Immature natural killer cell (primary cell): ENCODE measurements around the gene ALLC. TPM values are rescaled to one million over a fixed set of nuclear protein-coding genes. Genes with fewer than 3 reads are reported as not detected.

Experiments
- DNase-seq, 3 donors: peaks; one replicate each; pipeline ENCODE4 v3.0.0; 2022; ENCODE audit warnings: mixed read lengths in 1 of 3
- H3K27ac Mint-ChIP-seq, 6 donors: one replicate each; pipeline ENCODE4 v1.8.0; 2020; ENCODE audit warnings: mixed read lengths in 6 of 6, mild to moderate bottlenecking in 5 of 6, inconsistent platforms in 4 of 6, moderate library complexity in 3 of 6
- H3K27me3 Mint-ChIP-seq, 3 donors: one replicate each; pipeline ENCODE4 v1.8.0; 2020 to 2021; ENCODE audit warnings: low read depth in 3 of 3, mild to moderate bottlenecking in 3 of 3, mixed read lengths in 3 of 3, moderate library complexity in 3 of 3, inconsistent platforms in 1 of 3
- H3K36me3 Mint-ChIP-seq, 3 donors: one replicate each; pipeline ENCODE4 v1.8.0; 2020; ENCODE audit warnings: mixed read lengths in 3 of 3, inconsistent platforms in 2 of 3, mild to moderate bottlenecking in 2 of 3
- H3K4me1 Mint-ChIP-seq, 2 donors: one replicate each; pipeline ENCODE4 v1.8.0; 2020; ENCODE audit warnings: inconsistent platforms in 2 of 2, mild to moderate bottlenecking in 2 of 2, mixed read lengths in 2 of 2, moderate library complexity in 1 of 2
- H3K4me3 Mint-ChIP-seq, 5 donors: one replicate each; pipeline ENCODE4 v1.8.0; 2020; ENCODE audit warnings: mild to moderate bottlenecking in 5 of 5, mixed read lengths in 5 of 5, inconsistent platforms in 3 of 5, moderate library complexity in 3 of 5
- H3K9me3 Mint-ChIP-seq, 6 donors: one replicate each; pipeline ENCODE4 v1.8.0; 2020; ENCODE audit warnings: mild to moderate bottlenecking in 6 of 6, mixed read lengths in 6 of 6, inconsistent platforms in 4 of 6, moderate library complexity in 3 of 6
- polyA plus RNA-seq, 3 donors: library from polyadenylated mRNA; unstranded; fragments of 300-500 nt; fragmentation: Illumina TruSeq; gene quantifications; one replicate each; pipeline ENCODE4 v1.2.3, GENCODE V29; 2021

The ALLC gene
- polyA plus RNA-seq, 3 donors from 2014 or later = not detected

DNA sequence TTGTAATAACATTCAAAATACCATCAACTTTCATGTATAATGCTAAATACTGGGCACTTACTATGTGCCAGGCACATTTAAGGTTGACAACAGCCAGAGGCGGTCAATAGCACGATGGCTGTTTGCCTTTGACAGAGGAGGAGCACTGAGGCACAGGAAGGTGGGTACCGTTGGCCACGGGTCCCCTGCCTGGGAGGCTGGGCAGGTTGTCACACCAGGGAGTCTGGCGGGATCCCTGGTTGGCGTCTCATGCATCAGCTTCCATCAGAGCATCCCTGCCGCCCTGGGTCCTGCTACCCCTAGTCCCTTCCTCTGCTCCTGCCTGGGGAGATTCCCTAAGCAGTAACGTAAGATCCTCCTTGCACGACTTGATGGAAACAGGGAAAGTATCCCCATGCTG is 19.4 kb downstream of the ALLC start:
- H3K27me3 Mint-ChIP-seq = peaks cover 0 to 9% (median 2%) of the 10 kb centered on the region in 3 donors
- H3K4me1 Mint-ChIP-seq = no peaks in the 10 kb centered on the region
- no peak for DNase-seq
- no peaks in the 10 kb centered on the region for H3K36me3 Mint-ChIP-seq
- H3K27ac Mint-ChIP-seq = no peak overlapping the region
- no peaks in the 10 kb centered on the region for H3K9me3 Mint-ChIP-seq
- no peak overlapping the region for H3K4me3 Mint-ChIP-seq

DNA sequence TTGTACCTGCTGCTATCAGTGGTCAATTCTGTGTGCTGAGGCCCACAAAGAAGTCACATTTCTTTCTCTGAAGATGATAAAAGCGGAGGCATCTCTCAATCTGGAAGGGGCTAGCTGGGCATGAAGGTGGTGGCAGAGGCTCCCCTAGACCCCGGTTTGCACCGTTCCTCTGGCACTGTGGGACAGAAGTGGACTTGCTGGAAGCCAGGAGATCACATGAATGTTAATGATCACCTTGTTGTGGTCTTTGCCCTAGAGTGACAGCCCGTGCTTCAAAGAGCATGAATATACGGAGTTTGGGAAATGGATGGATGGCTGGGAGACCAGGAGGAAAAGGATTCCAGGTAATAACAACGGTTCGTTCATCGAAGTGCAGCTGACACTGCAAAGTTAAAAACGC is 20.2 kb downstream of the ALLC start:
- Mint-ChIP-seq H3K9me3 (no peaks in the 10 kb centered on the region), H3K4me3 (no peak overlapping the region), H3K36me3 (no peaks in the 10 kb centered on the region), H3K27me3 (peaks cover 0 to 9% (median 5%) of the 10 kb centered on the region in 3 donors), H3K4me1 (no peaks in the 10 kb centered on the region), H3K27ac (no peak overlapping the region)
- DNase-seq = no peak

DNA sequence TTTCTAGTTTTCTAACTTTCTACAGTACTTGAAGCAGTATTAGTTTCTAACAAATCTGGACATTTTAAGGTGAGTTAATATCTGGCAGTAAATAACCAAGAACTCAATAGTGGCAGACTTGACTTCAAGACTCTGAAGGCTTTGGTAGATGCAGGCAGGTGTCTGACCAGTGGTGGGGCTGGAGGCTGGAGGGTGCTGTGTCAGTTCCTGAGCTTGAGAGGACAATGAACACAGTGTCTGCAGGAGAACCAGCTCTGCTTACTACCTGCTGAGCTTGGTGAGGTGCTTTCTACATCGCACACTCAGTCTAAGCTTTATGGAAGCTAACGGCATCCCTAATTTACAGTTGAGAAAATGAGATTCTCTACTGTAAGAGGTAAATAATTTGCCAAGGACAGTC is 21.2 kb downstream of the ALLC start:
- no peaks in the 10 kb centered on the region for H3K4me1 Mint-ChIP-seq
- H3K9me3 Mint-ChIP-seq = no peaks in the 10 kb centered on the region
- H3K27ac Mint-ChIP-seq = no peak overlapping the region
- no peaks in the 10 kb centered on the region for H3K36me3 Mint-ChIP-seq
- DNase-seq = no peak
- no peak overlapping the region for H3K4me3 Mint-ChIP-seq
- peaks cover 0 to 9% (median 5%) of the 10 kb centered on the region in 3 donors for H3K27me3 Mint-ChIP-seq

DNA sequence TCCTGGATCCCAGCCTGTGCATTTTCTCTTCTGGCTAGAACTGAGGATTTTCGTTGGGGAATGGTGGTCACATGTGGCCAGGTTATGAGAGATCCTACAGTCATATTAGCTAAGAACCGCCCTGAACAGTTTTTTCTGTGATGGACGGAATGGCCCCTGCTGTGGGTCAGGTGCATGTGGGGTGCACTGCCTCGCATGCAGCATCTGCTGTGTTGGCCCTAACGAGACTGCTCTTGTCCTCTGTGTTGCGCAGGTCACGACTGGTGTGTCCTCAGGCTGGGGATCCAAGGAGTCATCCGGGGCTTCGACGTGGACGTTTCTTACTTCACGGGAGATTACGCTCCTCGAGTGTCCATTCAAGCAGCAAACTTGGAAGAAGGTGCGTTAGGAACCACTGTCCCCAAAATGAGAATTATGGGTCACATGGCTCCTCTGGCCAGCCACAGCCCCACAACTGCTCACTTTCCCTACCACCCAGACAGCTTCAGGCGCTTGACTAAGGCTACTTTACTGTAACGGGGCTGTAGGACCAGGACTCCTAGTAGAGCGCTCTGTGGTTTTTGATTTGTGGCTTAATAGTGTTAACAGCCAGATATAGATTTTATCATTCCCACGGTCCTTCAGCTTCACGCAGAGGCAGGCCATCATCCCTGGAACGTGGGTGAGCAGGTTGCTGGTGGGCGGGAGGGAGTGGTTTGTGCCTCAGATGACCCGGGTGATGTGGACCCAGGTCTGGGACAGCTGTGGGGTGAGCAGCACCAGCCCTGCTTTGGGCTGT is 21.8 kb downstream of the ALLC start:
- no peak for DNase-seq
- Mint-ChIP-seq H3K27me3 (peaks cover 0 to 9% (median 5%) of the 10 kb centered on the region in 3 donors), H3K9me3 (no peaks in the 10 kb centered on the region), H3K4me3 (no peak overlapping the region), H3K36me3 (no peaks in the 10 kb centered on the region), H3K27ac (no peak overlapping the region), H3K4me1 (no peaks in the 10 kb centered on the region)

DNA sequence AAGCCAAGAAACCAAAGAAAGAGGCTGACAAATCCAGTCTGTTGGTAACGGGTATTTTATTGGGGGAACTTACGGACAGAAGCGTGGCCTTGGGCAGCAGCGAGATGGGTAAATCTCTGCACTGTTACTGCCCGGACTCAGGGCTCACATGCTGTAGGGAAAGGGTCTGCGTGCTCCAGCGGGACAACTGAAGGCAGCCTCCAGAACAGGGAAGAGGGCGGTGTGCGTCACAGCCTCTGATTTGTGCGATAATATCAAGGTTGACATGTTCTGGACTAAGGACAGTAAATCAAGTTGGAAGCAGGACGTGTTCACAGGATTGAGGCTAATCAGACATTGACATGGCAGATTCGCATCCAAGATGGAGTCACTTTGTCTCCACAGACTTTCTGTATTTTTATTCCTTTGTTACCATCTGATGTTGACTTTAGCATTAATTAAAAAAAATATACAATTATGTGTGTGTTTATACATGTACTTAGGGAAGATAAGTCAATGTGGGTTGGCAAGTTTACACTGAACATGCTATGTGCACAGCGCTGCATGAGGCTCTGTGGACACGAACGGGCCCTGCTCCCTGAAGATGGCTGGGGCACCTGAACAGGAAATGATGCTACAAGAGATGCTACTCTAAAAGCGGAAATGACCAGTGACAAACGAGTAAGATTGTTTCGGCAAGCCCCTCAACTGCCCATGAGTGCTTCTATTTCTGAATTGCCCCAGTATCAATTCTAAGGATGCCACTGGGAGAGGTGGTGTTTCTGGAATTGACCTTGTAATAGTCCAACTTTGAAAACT is 22.7 kb downstream of the ALLC start:
- H3K27ac Mint-ChIP-seq = no peak overlapping the region
- H3K4me3 Mint-ChIP-seq = no peak overlapping the region
- no peaks in the 10 kb centered on the region for H3K4me1 Mint-ChIP-seq
- no peaks in the 10 kb centered on the region for H3K9me3 Mint-ChIP-seq
- no peak for DNase-seq
- peaks cover 2 to 9% (median 5%) of the 10 kb centered on the region in 3 donors for H3K27me3 Mint-ChIP-seq
- H3K36me3 Mint-ChIP-seq = no peaks in the 10 kb centered on the region

DNA sequence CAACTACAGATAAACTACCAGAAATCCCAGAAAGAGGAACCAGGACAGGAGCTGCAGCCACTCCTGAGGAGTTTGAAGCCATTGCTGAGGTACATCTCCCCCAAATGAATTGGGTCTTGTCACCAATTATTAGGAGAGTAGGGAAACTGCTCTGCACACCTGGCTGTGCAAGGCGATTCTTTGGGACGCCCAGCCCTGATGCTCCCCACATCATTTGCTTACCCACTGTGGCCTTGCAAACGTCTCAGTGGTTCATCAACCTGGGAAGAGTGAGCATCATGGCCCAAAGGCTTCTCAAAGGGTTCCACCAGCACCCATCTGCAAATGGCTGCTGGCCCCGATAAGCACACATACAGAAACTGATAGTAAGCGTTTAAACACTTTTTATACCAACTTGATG is 23.6 kb downstream of the ALLC start:
- H3K36me3 Mint-ChIP-seq = no peaks in the 10 kb centered on the region
- no peaks in the 10 kb centered on the region for H3K9me3 Mint-ChIP-seq
- H3K27me3 Mint-ChIP-seq = peaks cover 2 to 11% (median 5%) of the 10 kb centered on the region in 3 donors
- no peaks in the 10 kb centered on the region for H3K4me1 Mint-ChIP-seq
- no peak overlapping the region for H3K4me3 Mint-ChIP-seq
- no peak for DNase-seq
- H3K27ac Mint-ChIP-seq = no peak overlapping the region

DNA sequence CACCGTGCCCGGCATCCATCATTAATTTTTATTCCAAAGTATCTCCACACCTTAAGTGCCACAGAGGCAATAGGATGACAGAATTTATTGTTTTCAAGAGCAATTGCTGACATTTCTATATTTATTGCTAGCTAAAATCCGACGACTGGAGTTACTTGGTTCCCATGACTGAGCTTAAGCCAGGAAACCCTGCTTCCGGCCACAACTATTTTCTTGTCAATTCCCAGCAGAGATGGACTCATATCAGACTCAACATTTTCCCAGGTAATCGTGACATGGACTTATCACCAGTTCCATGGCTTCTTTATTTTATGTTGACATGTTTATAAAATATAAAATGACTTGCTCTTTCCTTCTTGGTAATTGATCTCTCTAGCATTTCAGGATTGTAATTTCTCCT is 24.8 kb downstream of the ALLC start:
- Mint-ChIP-seq H3K27me3 (peaks cover 2 to 17% (median 5%) of the 10 kb centered on the region in 3 donors), H3K9me3 (no peaks in the 10 kb centered on the region), H3K4me1 (no peaks in the 10 kb centered on the region), H3K4me3 (no peak overlapping the region), H3K27ac (no peak overlapping the region), H3K36me3 (no peaks in the 10 kb centered on the region)
- DNase-seq = no peak

DNA sequence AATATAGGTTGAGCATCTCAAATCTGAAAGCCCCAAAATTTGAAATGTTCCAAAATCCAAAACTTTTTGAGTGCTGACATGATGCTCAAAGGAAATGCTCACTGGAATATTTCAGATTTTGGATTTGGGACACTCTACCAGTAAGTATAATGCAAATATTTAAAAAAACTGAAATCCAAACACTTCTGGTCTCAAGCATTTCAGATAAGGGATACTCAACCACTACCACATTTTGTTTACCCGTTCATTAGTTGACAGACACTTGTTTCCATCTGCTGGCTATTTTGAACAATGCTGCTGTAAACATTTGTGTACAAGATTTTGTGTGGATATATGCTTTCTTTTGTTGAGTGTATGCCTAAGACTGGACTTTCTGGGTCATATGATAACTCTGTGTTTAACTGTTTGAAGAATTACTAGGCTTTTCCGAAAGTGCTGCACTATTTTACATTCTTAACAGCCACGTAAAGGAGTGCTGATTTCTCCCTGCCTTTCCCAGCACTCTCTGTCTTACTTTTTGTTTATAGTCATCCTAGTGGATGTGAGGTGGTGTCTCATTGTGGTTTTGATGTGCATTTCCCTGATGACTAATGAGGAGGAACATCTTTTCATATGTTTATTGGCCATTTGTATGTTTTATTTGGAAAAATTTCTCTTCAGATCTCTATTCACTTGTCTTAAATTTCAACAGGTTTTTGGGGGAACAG is 25.9 kb downstream of the ALLC start:
- Mint-ChIP-seq H3K4me3 (no peak overlapping the region), H3K9me3 (no peaks in the 10 kb centered on the region), H3K36me3 (no peaks in the 10 kb centered on the region), H3K27ac (no peak overlapping the region), H3K27me3 (peaks cover 2 to 10% (median 5%) of the 10 kb centered on the region in 3 donors), H3K4me1 (no peaks in the 10 kb centered on the region)
- no peak for DNase-seq

DNA sequence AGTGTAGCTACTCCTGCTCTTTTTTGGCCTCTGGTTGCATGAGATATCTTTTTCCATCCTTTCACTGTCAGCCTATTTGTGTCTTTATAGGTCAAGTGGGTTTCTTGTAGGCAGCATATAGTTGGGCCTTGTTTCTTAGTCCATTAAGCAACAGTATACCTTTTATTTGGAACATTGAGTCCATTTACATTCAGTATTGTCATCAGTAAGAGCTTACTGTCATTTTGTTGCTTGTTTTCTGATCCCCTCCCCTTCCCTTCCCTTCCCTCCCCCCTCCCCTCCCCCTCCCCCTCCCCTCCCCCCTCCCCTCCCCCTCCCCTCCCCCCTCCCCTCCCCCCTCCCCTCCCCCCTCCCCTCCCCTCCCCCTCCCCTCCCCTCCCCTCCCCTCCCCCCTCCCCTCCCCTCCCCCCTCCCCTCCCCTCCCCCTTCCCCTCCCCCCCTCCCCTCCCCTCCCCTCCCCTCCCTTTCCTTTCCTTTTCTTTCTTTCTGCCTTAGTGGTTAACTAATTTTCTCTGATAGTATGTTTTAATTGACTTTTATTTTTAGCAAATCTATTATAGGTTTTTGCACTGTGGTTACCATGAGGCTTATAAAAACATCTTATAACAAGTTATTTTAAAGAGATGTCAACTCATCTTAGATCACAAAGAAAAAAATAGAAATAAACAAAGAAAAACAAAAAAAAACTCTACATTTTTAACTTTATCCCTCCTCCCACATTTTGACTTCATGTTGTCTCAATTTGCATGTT is 32.2 kb downstream of the ALLC start:
- no peak overlapping the region for H3K4me3 Mint-ChIP-seq
- peaks cover 0 to 7% (median 0%) of the 10 kb centered on the region in 3 donors for H3K36me3 Mint-ChIP-seq
- DNase-seq = no peak
- peaks cover 1 to 20% (median 3%) of the 10 kb centered on the region in 3 donors for H3K27me3 Mint-ChIP-seq
- H3K9me3 Mint-ChIP-seq = peaks cover 0 to 18% (median 6%) of the 10 kb centered on the region in 6 donors
- H3K4me1 Mint-ChIP-seq = no peaks in the 10 kb centered on the region
- H3K27ac Mint-ChIP-seq = no peak overlapping the region

DNA sequence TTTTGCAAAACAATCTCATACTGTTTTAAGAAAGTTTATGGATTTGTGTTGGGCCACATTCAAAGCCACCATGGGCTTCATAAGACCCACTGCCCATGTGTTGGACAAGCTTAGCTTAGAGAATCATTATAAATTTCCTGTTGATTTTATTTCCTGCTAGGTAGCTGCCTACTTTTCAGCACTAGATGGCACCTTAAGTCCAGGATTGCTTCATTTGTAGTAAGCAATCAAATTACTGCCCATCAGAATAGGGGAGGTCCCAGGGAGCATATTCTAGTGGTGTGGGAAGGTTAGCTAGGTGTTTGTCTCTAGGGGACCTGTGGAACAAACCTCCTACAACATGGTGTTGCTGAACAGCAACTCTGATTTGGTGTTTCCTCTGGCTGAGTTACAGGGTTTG is 34.4 kb downstream of the ALLC start:
- H3K36me3 Mint-ChIP-seq = peaks cover 0 to 7% (median 0%) of the 10 kb centered on the region in 3 donors
- peaks cover 0 to 18% (median 6%) of the 10 kb centered on the region in 6 donors for H3K9me3 Mint-ChIP-seq
- no peak for DNase-seq
- H3K27ac Mint-ChIP-seq = no peak overlapping the region
- H3K4me3 Mint-ChIP-seq = no peak overlapping the region
- H3K27me3 Mint-ChIP-seq = peaks cover 0 to 12% (median 3%) of the 10 kb centered on the region in 3 donors
- no peaks in the 10 kb centered on the region for H3K4me1 Mint-ChIP-seq

DNA sequence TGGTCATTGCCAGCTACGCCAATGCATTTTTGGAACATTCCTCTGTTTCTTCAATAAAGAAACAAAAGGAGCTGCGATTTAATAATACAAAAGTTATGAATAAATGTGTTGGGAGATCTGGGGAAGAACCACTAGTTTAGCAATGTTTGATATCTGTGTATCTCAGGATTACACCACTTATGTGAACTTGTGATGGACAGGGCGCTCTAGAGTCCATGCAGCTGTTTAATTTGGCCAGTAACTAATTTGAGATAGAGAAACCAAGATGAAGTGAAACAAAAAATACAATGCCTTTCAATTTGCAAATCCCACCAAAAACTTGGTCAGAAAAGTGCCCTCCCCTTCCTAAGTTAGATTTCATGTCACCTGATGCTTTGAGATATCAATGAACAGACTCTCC is 38.5 kb downstream of the ALLC start:
- H3K4me1 Mint-ChIP-seq = no peaks in the 10 kb centered on the region
- H3K36me3 Mint-ChIP-seq = peaks cover 0 to 10% (median 0%) of the 10 kb centered on the region in 3 donors
- H3K4me3 Mint-ChIP-seq = no peak overlapping the region
- no peak overlapping the region for H3K27ac Mint-ChIP-seq
- H3K27me3 Mint-ChIP-seq = peaks cover 0 to 9% (median 8%) of the 10 kb centered on the region in 3 donors
- DNase-seq = no peak
- peaks cover 0 to 7% (median 0%) of the 10 kb centered on the region in 6 donors for H3K9me3 Mint-ChIP-seq

DNA sequence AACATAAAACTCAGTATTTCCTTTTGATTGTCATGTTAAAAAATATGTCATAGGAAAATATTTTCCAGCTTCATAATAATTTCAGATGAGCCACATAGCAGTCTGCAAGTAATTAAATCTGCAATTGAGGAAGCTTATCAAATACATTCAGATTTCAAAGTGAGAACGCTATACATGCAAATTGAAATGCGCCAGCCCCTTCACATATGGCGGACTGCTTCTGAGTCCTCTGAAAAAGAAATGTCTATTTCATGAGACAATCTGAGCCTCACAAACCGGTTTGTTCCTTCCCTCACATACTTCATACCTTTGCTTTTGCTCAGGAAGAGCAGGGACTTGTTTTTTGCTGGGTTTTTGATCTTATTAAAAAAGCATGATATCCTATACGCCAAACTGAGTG is 43.1 kb downstream of the ALLC start:
- no peak overlapping the region for H3K27ac Mint-ChIP-seq
- H3K9me3 Mint-ChIP-seq = peaks cover 0 to 5% (median 0%) of the 10 kb centered on the region in 6 donors
- H3K27me3 Mint-ChIP-seq = peaks cover 9 to 16% (median 11%) of the 10 kb centered on the region in 3 donors
- no peak overlapping the region for H3K4me3 Mint-ChIP-seq
- no peak for DNase-seq
- peaks cover 5 to 6% of the 10 kb centered on the region in 2 donors for H3K4me1 Mint-ChIP-seq
- H3K36me3 Mint-ChIP-seq = peaks cover 0 to 8% (median 0%) of the 10 kb centered on the region in 3 donors

DNA sequence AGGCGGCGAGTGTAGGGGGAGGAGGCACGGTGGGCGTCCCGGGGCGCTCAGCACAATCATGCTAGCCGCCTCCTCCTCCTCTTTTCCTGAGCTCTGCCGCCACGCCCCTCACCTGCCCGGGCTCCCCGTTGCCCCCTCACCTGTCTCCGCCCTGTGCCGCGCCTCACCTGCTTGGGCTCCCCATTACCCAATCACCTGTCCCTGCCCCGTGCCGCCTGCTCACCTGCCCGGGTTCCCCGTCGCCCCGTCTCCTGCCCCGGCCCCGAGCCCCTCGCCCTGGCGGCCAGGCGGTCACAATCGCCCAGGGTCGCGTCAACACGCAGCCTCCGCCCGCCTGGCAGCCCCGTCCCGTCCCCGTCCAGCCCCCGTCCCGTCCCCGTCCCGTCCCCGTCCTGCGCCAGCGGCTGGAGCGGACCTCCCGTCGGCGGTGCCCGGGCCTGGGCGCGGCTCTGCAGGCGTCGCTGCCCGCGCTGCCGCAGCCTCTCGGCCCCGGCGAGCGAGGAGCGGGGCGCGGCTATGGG is 45.3 kb downstream of the ALLC start, which contains the start of gene DCDC2C:
DCDC2C (plus strand) TSS at position 340 of the 521 bp plus-strand sequence; CDS start at position 517, 177 bp downstream.
- H3K4me3 Mint-ChIP-seq = no peak within 1 kb of the TSS
- H3K4me1 Mint-ChIP-seq = peaks cover 5 to 6% of the 10 kb centered on the region in 2 donors
- no peak for DNase-seq
- H3K27me3 Mint-ChIP-seq = peaks cover 8 to 23% (median 9%) of the 10 kb centered on the region in 3 donors
- H3K36me3 Mint-ChIP-seq = peaks cover 0 to 8% (median 0%) of the 10 kb centered on the region in 3 donors
- peaks cover 0 to 4% (median 0%) of the 10 kb centered on the region in 6 donors for H3K9me3 Mint-ChIP-seq
- no peak within 1 kb of the TSS for H3K27ac Mint-ChIP-seq
